Sigmoid colon (tissue), 4 donors: Measurements from ENCODE around the gene SLC31A1.

Experiments
- POLR2AphosphoS5 ChIP-seq, 4 donors: sonication (generic); formaldehyde crosslinking; IDR thresholded peaks; one replicate each; pipeline ENCODE4 v1.6.1; 2017; ENCODE audit warnings: antibody characterized with exemption in 4 of 4
- TF ChIP-seq, protein P1 (sequence below), 4 experiments: fragments of 450-650 bp in 3 of 4; fragments of 200-600 bp in 1 of 4; IDR thresholded peaks; one replicate each; pipeline ENCODE4 v1.5.1; 2016 to 2019; ENCODE audit warnings: antibody characterized with exemption in 4 of 4, mild to moderate bottlenecking in 3 of 4, moderate library complexity in 2 of 4

- TF ChIP-seq, protein P1, sequence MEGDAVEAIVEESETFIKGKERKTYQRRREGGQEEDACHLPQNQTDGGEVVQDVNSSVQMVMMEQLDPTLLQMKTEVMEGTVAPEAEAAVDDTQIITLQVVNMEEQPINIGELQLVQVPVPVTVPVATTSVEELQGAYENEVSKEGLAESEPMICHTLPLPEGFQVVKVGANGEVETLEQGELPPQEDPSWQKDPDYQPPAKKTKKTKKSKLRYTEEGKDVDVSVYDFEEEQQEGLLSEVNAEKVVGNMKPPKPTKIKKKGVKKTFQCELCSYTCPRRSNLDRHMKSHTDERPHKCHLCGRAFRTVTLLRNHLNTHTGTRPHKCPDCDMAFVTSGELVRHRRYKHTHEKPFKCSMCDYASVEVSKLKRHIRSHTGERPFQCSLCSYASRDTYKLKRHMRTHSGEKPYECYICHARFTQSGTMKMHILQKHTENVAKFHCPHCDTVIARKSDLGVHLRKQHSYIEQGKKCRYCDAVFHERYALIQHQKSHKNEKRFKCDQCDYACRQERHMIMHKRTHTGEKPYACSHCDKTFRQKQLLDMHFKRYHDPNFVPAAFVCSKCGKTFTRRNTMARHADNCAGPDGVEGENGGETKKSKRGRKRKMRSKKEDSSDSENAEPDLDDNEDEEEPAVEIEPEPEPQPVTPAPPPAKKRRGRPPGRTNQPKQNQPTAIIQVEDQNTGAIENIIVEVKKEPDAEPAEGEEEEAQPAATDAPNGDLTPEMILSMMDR (IDR thresholded peaks at IDR 0.05): no peak
- no peak for TF ChIP-seq POLR2AphosphoS5 (IDR thresholded peaks at IDR 0.05)
Observed at GRCh38 chr9:113238859-113239232, 17.5 kb downstream of the SLC31A1 start.
